Amygdala (tissue), 56 donors: Measurements from ENCODE around the gene TCHH.
A peak's percentile ranks its signal among the peaks of the same experiment; 100 is the strongest.
"Not testable (repeated sequence)": the region's sequence is repeated elsewhere in the genome, so short reads cannot be mapped to it uniquely, and the experiment has no call there.

Experiments used
- DNase-seq, 56 donors: peaks; one replicate each; lab custom pipeline; 2025; lab: John Stamatoyannopoulos, UW

TCHH gene

GRCh38 chr1:152112885-152113432 is 2.3 kb downstream of the TCHH start:
- no peak for DNase-seq

DNA sequence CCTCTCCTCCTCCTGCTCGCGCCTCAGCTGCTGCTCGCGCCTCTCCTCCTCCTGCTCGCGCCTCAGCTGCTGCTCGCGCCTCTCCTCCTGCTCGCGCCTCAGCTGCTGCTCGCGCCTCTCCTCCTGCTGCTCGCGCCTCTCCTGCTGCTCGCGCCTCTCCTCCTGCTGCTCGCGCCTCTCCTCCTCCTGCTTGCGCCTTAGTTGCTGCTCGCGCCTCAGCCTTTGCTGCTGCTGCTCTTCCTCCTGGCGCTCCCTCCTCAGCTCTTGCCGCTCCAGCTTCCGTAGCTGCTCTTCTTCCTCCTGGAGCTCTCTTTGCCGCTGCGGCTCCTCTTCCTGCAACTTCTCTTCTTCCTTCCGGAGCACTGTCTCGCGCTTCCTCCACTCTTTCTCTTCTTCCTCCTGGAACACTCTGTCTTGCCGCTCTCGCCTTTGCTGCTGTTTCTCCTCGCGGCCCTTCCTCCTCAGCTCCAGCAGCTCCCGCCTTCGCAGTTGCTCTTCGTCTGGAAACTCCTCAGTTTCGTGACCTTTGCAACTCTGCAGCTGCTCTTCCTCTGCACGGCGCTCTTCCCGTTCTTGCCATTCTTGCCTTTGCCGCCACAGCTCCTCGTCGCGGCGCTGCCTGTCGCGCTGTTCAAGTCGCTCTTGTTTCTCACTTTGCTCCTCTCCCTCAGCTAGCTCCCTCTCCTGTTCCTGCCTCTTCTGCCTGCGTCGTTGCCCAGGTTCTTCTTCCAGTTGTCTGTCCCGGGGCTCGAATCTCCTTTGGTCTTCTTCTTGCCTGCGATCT is 3.0 kb downstream of the TCHH start:
- DNase-seq, result peak in 5 of 56 donors; percentile 3 to 24 (median 17)

GRCh38 chr1:152111515-152111968 is 3.7 kb downstream of the TCHH start:
- DNase-seq, result peak in 13 of 56 donors; percentile 11 to 51 (median 24)

DNA sequence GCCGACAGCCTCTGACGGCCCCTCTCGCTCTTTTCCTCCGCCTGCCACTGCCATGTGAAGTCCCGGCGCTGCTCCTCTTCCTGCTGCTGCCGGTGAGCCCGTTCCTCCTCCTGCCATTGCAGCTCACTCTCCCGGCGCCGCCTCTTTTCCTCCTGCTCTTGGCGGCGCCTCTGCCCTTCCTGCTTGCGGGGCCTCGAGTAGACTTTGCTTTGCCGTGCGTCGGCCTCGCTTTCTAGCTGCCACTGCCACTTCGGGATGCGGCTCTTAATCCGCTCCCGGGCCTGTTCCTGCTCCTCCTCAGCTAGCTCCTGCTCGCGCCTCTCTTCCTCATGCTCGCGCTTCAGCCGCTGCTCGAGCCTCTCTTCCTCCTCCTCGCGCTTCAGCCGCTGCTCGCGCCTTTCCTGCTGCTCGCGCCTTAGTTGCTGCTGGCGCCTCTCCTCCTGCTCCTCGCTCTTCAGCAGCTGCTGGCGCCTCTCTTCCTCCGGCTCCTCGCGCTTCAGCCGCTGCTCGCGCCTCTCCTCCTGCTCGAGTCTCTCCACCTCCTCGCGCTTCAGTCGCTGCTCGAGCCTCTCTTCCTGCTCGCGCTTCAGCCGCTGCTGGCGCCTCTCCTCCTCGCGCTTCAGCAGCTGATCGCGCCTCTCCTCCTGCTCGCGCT is 4.3 kb downstream of the TCHH start:
- peak in 5 of 56 donors; percentile 5 to 55 (median 37) for DNase-seq

DNA sequence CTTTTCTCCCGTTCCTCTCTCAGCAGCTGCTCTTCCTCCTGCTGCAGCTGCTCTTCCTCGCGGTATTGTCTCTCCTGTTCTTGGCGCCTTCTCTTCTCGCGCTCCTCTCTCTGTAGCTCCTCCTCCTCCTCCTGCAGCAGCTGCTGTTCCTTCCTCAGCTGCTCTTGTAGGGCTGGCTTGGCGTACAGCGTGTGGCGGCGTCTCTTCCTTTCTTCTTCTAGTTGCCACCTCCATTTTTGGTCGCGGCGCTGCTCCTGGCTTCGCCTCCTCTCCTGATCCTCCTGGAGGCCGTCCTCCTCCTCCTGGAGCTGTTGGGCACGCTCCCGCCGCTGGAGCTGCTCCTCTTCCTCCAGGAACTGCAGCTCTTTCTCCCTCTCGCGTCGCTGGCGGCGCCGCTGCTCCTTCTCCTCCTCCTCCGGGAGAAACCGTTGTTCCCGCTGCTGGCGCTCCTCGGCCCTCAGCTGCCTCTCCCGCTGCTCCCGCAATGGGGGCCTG is 4.8 kb downstream of the TCHH start:
- peak in 5 of 56 donors; percentile 3 to 55 (median 30) for DNase-seq

- DNase-seq, result no peak
Measured at GRCh38 chr1:152109998-152110294, 5.3 kb downstream of the TCHH start.

DNA sequence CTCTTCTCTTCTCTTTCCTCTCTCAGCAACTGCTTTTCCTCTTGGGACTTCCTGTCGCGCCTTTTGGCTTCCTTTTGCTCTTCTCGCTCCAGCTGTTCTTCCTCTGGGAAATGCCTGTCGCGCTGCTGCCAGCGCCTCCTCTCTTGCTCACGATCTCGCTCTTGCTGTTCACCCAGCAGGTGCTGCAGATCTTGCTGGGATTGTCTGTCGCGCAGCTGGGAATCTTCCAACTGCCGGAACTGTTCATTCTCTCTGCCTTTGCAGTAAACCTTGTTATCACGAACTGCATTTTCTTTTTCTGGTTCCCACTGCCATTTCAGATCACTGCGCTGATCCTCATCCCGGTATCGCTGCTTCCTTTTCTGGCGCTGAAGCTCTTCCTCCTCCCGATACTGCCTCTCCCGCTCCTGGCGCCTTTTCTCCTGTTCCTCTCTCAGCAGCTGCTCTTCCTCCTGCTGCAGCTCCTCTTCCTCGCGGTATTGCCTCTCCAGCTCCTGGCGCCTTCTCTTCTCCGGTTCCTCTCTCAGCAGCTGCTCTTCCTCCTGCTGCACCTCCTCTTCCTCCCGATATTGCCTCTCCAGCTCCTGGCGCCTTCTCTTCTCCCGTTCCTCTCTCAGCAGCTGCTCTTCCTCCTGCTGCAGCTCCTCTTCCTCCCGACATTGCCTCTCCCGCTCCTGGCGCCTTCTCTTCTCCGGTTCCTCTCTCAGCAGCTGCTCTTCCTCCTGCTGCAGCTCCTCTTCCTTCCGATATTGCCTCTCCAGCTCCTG is 5.8 kb downstream of the TCHH start:
- DNase-seq, result no peak

DNA sequence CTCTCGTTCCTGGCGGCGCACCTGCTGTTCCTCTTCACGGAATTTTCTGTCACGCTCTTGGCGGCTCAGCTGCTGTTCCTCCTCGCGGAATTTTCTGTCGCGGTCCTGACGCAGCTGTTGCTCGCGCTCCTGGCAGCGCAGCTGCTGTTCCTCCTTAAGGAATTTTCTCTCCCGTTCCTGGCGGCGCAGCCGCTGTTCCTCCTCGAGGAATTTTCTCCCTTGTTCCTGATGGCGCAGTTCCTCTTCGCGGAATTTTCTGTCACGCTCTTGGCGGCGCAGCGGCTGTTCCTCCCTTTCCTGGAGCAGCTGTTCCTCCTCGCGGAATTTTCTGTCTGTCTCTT is 6.4 kb downstream of the TCHH start:
- no peak for DNase-seq

GRCh38 chr1:152107984-152108881 is 7.0 kb downstream of the TCHH start:
- no peak for DNase-seq

- DNase-seq, result no peak
Measured at GRCh38 chr1:152107031-152107983, 7.9 kb downstream of the TCHH start.

DNA sequence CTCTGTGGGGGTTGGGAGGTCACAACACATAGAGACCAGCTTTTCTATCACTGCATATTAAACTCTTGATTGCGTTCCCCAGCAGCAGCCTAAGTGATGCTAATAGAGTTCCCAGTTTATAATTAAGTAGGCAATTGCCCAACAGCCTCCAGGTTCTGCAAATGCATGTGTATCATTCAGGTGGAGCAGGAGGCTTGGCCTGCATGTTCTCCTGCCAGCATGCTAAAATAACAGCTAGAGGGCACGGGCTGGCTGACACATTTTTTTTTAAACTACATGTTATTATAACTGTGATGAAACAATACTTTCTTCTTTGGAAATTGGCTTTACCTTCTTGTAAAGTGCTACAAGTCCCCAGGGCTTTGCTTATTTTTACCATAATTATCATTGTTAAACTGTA is 10.4 kb downstream of the TCHH start:
- DNase-seq, result no peak

GRCh38 chr1:152096931-152097330 is 18.3 kb downstream of the TCHH start:
- no peak for DNase-seq

DNA sequence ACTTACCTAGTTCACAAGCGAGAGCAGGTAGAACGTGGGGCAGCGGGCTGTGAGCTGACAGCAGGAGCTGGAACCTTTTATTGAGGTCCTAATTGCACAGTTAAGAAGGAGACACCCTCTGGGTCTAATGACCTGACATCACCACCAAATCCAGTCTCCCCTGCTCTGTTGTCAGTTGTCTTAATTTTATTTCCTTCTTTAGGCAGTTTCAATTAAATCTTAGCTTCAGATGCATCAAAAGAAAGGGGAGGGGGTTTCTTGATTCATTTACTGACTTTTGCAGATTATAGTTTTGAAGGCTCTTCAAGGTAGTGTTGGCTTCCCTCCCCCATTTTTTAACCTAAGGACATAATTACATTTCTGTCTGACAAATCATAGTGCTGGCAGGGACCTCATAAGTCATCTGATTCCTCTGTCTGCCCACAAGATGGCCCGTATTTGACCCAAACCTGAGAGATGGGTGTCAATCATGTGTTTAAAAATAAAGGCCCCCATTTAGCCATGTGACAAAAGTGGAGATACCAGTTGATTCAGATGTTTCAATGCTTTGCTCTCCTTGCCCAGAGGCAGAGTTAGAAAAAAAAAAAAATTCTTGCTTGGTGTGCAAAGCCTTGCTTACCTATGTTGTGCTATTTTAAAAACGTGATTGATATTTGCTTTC is 26.1 kb downstream of the TCHH start, which contains the start of gene TCHHL1:
Gene TCHHL1, minus strand, starts transcription at position 51 of the 661 bp plus-strand sequence. CDS start 921 bp downstream, outside the sequence.
- DNase-seq, result no peak

- DNase-seq, result no peak
Measured at GRCh38 chr1:152086760-152087159, 28.5 kb downstream of the TCHH start.

DNA sequence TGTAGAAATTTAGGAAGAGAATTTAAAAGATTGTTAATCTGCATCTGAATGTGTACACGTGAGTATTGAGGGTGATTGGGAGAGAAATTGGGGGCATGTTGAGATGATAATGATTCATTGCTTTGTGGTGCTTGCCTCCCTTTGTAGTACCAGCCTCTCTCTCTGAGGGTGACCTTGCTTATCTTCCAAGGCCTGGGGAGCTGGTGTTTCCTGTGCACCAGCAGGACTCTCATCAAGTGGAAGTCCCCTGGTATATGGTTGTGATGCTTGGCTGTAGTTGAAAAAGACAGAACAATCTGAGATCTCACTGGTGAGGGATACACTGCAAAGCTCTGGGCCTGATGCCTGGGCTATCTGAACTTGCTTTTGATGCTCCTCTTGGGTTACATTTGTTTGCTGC is 30.4 kb downstream of the TCHH start:
- DNase-seq, result no peak

DNA sequence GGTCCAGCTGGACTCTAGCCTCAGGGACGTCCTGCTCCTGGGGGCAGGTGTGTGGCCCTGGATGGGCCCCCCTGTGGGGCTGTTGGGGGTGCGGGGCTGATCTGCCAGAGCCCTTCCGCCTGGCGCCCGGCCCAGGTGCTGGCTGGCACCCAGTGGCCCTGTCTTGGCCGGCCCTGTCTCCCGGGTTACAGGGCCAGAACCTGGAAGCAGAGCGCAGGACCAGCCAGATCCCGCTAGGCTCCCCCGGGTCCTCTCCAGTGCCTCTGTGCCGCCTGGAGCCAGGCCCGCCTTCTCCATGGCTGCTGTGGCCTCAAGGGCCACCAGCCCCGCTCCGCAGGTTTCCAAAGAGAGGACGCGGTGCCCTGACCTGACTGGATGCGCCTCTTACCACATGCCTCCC is 34.2 kb downstream of the TCHH start:
- not testable (repeated sequence) for DNase-seq

GRCh38 chr1:152080494-152080893 is 34.8 kb downstream of the TCHH start:
- not testable (repeated sequence) for DNase-seq

- DNase-seq, result no peak
Measured at GRCh38 chr1:152078831-152079441, 36.3 kb downstream of the TCHH start.
